ENCODE results near the gene LUZP4.
"Not testable (repeated sequence)": the region's sequence is repeated elsewhere in the genome, so short reads cannot be mapped to it uniquely, and the experiment has no call there.

The LUZP4 gene

GRCh38 chrX:115337491-115338144 is 48.1 kb downstream of the LUZP4 start:
- no peak for DNase-seq (ENCODE audit: low read depth)

- no peak for DNase-seq (ENCODE audit: low read depth)
These were observed 50.0 kb downstream of the LUZP4 start for GRCh38 chrX:115339441-115340025.

- no peak for DNase-seq (ENCODE audit: low read depth)
These were observed 51.9 kb downstream of the LUZP4 start for GRCh38 chrX:115341421-115341820.

- DNase-seq (ENCODE audit: low read depth), result peak; percentile 68
These were observed 55.5 kb downstream of the LUZP4 start for GRCh38 chrX:115344885-115345614.

GRCh38 chrX:115345615-115346014 is 56.1 kb downstream of the LUZP4 start:
- DNase-seq (ENCODE audit: low read depth), result no peak

GRCh38 chrX:115346738-115347137 is 57.2 kb downstream of the LUZP4 start:
- DNase-seq (ENCODE audit: low read depth), result not testable (repeated sequence)

- no peak for DNase-seq (ENCODE audit: low read depth)
These were observed 59.1 kb downstream of the LUZP4 start for GRCh38 chrX:115348446-115349225.

GRCh38 chrX:115350711-115351381 is 61.3 kb downstream of the LUZP4 start:
- no peak for DNase-seq (ENCODE audit: low read depth)

GRCh38 chrX:115356369-115356768 is 66.9 kb downstream of the LUZP4 start:
- no peak for DNase-seq (ENCODE audit: low read depth)
